GM18951 (cell line): Measurements from ENCODE around the gene HNRNPL.
"Not testable (repeated sequence)": the region's sequence is repeated elsewhere in the genome, so short reads cannot be mapped to it uniquely, and the experiment has no call there.

Source experiments
- POLR2A ChIP-seq: IDR thresholded peaks from 4 replicates; pipeline ENCODE4 v1.6.1; 2011; ENCODE audit warnings: mild to moderate bottlenecking; ENCODE audit not compliant: insufficient read length, insufficient read depth; ENCODE audit errors: extremely low read depth
- in situ Hi-C: fragments of 300-500 bp; cut with MboI; formaldehyde crosslinking; loops from one replicate; pipeline ENCODE4 v1.12.0; 2022; ENCODE audit warnings: low sequenced_read_pairs, mixed read lengths, inconsistent platforms; ENCODE audit not compliant: unreplicated experiment

The HNRNPL gene

GRCh38 chr19:38879400-38879751, 29.6 kb upstream of the HNRNPL start:
- in situ Hi-C loops = no loop called here
- no peak for TF ChIP-seq POLR2A

DNA sequence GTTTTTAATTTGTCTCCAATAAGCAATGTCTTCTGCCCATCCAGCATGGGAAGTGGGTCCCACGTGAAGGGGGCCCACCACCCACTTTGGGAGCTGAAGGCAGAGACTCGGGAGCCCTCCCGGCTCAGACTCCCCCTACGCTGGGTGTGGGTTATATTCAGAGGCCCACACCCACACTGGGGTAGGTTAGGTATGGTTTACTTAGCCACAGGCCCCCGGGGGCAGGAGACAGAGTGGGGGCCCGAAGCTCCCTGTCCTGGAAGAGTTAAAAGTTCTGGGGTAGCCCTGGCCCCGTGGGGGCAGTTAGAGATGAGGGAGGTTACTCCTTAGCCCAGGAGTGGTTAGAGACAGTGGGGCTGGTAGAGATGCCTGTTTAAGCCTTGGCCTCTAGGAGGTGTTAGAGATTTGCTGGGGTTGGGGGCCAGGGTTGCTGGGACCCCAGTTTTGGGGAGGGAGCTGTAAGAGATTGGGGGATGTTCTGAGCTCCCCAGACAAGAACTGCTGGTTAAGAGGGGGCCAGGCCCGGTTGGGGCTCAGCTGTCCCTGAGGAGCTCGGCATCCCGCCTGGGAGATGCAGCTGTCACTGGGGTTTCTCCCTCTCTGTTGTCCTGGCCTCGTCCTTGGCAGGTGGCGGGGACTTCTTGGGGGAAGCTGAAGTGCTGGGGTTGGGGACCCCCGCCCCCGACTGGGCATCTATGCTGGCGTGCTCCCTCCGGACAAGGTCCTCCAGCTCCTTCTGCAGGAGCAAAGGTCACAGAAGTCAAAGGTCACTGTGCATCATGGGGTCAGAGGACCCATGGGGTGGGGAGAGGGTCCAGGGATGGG, 29.0 kb upstream of the HNRNPL start:
- TF ChIP-seq POLR2A = no peak
- in situ Hi-C loops = no loop called here

DNA sequence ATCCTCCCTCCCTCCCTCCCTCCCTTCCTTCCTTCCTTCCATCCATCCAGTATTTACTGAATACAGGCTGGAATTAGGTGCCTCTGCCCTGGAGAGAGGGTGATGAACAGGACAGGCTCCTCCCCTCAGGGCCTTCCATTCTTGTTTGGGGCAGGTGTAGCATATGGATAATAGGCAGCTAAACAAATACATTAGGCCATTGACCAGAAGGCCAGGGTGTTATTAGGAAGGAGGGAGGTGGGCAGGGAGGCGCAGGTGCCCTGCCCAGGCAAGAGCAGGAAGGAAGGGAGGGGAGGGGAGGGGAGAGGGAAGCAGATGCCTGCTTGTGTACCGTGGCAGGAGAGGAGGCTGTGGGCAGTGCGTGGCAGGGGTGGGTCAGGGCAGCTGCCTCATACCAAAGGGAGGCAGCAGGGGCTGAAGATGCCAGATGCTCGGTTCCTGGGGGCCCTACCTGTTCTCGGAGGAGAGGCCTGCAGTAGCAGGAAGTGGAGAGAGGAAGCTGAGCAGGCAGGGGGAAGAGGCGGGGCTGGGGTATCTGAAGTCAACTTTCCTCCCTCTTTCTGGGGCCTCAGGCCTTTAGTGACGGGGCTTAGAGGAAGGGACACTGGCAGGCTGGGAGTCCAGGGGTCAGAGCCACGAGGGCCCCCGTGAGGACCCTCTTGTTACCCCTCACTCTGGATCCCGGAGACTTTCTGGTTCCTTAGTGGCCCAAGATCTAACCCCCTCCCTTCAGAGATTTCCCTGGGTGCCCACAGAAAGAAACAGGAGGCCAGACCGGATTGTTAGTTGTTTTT, 28.2 kb upstream of the HNRNPL start, which contains the start of gene RINL:
Gene RINL, minus strand, starts transcription at position 495 of the 794 bp plus-strand sequence. CDS start 1,533 bp downstream, outside the sequence.
- in situ Hi-C loops = no loop called here
- peak; percentile 80 for TF ChIP-seq POLR2A

GRCh38 chr19:38875656-38876395, 26.0 kb upstream of the HNRNPL start:
- in situ Hi-C loops = no loop called here
- TF ChIP-seq POLR2A = no peak

GRCh38 chr19:38873400-38873799, 23.6 kb upstream of the HNRNPL start:
- in situ Hi-C loops = not testable (repeated sequence)

DNA sequence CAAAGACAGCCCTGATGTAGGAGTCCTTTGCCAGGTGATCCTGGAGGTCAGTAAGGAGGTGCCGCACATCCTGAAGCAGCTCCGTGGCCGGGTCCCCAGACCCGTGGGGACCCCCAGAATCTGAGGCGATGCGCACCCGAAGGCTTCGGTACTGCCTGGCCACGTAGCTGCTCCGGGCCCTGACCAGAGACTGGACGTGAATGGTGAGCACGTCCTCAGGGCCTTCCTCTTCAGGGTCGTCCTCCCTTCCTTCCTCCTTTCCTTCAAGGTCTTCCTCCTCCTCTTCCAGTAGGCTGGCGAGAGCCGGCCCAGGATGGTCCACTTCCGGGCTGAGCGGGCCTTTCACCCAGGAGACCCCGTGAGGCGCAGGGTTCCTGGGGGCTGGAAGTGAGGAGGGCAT, 20.8 kb upstream of the HNRNPL start:
- no peak for TF ChIP-seq POLR2A
- in situ Hi-C loops = no loop called here

DNA sequence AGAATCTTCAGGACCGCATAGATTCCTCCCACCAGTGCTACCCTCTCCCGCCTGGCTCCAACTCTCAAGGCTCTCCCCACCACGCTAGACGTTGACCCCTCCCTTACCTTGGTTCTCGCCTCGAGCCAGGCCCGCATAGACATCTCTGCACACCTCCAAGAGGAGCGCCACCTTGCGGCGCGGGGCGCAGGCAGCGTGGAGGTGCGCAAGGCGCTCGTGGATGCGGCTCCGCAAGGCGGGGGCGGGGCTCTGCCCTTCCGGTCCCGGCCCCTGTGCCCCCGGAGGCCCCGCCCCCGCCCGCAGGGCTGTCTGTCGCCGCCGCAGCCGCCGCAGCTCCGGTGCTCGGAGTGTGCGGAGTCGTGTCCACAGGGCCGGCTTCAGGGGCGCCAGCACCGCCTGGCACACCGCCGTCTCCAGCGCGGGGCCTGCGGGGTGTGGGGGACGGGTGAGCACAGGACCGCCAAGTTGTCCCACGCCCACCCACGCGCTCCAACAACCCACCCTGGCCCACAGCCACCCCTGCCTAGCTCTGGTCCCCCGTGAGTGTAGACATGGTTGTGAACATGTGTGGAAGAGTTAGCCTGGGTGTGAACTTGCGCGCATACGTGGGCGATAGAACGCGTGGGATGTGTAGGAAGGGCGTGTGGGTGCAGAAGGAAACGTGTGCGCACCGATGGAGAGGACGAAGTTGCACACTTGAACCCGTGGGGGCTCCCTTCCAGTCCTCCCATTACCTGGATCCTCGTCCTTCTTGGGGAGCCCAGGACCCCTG, 20.2 kb upstream of the HNRNPL start:
- TF ChIP-seq POLR2A = peak; percentile 23
- in situ Hi-C loops = no loop called here

DNA sequence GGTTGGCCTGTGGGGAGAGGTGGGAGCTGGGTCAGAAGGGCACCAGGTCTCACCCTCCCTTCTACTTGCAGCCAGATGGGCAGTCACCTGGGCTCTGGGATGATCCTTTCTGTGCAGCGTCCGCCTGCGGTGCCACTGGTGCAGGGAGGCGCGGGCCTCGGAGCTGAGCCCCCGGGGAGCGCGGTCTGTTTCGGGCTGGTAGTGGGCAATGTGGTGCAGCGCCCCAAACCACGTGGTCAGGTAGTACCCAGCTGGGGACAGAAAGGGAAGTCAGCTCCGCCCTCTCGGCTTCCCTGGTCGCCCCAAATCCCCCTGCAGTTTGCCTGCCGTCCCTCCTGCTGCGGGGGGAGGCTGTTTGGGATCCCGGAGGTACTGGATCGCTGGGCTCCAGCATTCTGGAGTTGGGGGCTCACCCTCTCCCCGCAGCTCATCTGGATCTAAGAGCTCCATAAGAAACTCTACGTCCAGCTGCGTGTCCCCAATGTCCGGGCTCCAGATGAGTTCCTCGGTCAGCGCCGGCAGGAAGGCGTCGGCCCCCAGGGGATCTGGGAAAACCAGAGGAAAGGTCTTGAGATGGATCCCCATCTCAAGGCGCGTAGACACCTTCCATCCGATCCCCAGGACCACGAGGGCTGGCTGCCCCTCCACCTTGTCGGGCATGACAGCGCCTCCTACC, 19.5 kb upstream of the HNRNPL start:
- in situ Hi-C loops = no loop called here
- TF ChIP-seq POLR2A = no peak

- in situ Hi-C loops = no loop called here
- no peak for TF ChIP-seq POLR2A
Measured at GRCh38 chr19:38868551-38868950, 18.8 kb upstream of the HNRNPL start.

- no peak for TF ChIP-seq POLR2A
- in situ Hi-C loops = no loop called here
Measured at GRCh38 chr19:38867171-38867780, 17.5 kb upstream of the HNRNPL start.

DNA sequence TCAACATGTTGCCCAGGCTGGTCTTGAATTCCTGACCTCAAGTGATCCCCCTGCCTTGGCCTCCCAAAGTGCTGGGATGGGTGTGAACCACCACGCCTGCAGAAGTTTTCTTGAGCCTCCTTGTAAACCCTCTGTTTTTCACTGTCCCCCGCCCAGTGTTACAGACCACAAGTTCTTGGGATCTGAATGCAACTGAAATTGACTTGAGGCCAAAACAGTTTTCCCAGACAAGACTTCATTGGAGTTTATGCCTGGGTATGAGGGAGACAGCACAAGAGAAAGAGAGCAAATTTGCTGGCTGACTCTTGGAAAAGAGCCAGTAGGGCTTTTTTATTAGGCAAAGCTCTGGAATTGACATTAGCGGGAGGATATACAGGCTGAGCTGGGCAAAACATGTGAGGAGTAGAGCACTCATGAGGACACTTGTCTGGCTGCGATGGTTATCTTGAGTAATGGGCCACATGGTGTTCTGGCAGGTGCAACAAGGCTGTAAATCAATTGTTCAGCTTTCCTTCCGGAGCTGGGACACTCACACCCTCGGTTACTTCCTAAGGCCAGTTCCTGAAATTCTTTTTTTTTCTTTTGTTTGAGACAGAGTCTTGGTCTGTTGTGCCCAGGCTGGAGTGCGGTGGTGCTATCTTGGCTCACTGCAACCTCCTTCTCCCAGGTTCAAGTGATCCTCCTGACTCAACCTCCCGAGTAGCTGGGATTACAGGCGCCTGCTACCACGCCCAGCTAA, 12.7 kb upstream of the HNRNPL start:
- TF ChIP-seq POLR2A = no peak
- in situ Hi-C loops = no loop called here
